ENCODE data around the gene BAMBI. TPM values are rescaled to one million over a fixed set of nuclear protein-coding genes. Genes with fewer than 3 reads are reported as not detected.

The BAMBI gene
- polyA plus RNA-seq, 1 donor from 2014 or later = 0.54 TPM

GRCh38 chr10:28686835-28687682, 9.7 kb downstream of the BAMBI start:
- H3F3A ChIP-seq (ENCODE audit: insufficient read depth, low read length, poor library complexity, severe bottlenecking) = no peaks in the 10 kb centered on the region
- no peak overlapping the region for H3K27ac ChIP-seq (ENCODE audit: low read length)
- no peak overlapping the region for H3K9ac ChIP-seq (ENCODE audit: low read length)
- peaks cover 11% of the 10 kb centered on the region for H3K27me3 ChIP-seq (ENCODE audit: insufficient read depth, low read depth, low read length)
- no peaks in the 10 kb centered on the region for H3K9me2 ChIP-seq (ENCODE audit: insufficient read depth, low read length)
- no peaks in the 10 kb centered on the region for H4K20me1 ChIP-seq (ENCODE audit: insufficient read depth)
- no peak for TF ChIP-seq POLR2AphosphoS5 (IDR thresholded peaks at IDR 0.05)
- no peak overlapping the region for H3K4me2 ChIP-seq (ENCODE audit: low read length)
- no peak overlapping the region for H3K4me3 ChIP-seq (ENCODE audit: low read length)
- H3K36me3 ChIP-seq (ENCODE audit: insufficient read depth, low read length) = no peaks in the 10 kb centered on the region
- no peaks in the 10 kb centered on the region for H3K9me3 ChIP-seq (ENCODE audit: low read length)
- H2AFZ ChIP-seq (ENCODE audit: low read depth, low read length) = no peak overlapping the region
- no peaks in the 10 kb centered on the region for H3K79me2 ChIP-seq (replicated peaks; ENCODE audit: insufficient read depth, low read length)

DNA sequence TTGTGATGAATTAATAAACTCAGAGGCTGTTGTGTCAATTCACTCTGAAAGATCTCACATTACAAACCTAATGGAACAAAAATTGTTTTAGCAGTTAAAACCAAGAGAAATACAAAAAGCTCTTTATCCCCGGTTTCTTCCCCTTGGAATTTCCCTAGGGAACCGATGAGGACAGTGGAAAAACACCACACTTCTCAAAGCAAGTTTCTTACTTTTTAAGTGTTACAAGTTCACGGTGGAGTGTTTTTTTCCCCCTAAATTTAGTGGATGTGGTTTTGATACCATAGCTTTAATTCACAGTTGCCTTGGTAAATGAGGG, 10.3 kb downstream of the BAMBI start:
- H3K36me3 ChIP-seq (ENCODE audit: insufficient read depth, low read length) = no peaks in the 10 kb centered on the region
- no peaks in the 10 kb centered on the region for H4K20me1 ChIP-seq (ENCODE audit: insufficient read depth)
- H3K9me2 ChIP-seq (ENCODE audit: insufficient read depth, low read length) = no peaks in the 10 kb centered on the region
- H3K4me2 ChIP-seq (ENCODE audit: low read length) = no peak overlapping the region
- H3K27me3 ChIP-seq (ENCODE audit: insufficient read depth, low read depth, low read length) = peaks cover 6% of the 10 kb centered on the region
- no peak overlapping the region for H3K4me3 ChIP-seq (ENCODE audit: low read length)
- no peaks in the 10 kb centered on the region for H3F3A ChIP-seq (ENCODE audit: insufficient read depth, low read length, poor library complexity, severe bottlenecking)
- TF ChIP-seq REST (IDR thresholded peaks at IDR 0.05; ENCODE audit: borderline replicate concordance) (no peak), MXI1 (conservative IDR thresholded peaks at IDR 0.05; ENCODE audit: poor library complexity, severe bottlenecking) (no peak), EP300 (conservative IDR thresholded peaks at IDR 0.05; ENCODE audit: poor library complexity, severe bottlenecking) (no peak), RAD21 (conservative IDR thresholded peaks at IDR 0.05) (no peak), SMC3 (conservative IDR thresholded peaks at IDR 0.05; ENCODE audit: poor library complexity) (no peak), TAF1 (IDR thresholded peaks at IDR 0.05; ENCODE audit: low read depth) (no peak), EZH2 (IDR thresholded peaks at IDR 0.05; ENCODE audit: borderline replicate concordance, insufficient read depth, low read length, poor library complexity, severe bottlenecking) (no peak), POLR2AphosphoS5 (IDR thresholded peaks at IDR 0.05) (no peak)
- TF ChIP-seq, protein P1, sequence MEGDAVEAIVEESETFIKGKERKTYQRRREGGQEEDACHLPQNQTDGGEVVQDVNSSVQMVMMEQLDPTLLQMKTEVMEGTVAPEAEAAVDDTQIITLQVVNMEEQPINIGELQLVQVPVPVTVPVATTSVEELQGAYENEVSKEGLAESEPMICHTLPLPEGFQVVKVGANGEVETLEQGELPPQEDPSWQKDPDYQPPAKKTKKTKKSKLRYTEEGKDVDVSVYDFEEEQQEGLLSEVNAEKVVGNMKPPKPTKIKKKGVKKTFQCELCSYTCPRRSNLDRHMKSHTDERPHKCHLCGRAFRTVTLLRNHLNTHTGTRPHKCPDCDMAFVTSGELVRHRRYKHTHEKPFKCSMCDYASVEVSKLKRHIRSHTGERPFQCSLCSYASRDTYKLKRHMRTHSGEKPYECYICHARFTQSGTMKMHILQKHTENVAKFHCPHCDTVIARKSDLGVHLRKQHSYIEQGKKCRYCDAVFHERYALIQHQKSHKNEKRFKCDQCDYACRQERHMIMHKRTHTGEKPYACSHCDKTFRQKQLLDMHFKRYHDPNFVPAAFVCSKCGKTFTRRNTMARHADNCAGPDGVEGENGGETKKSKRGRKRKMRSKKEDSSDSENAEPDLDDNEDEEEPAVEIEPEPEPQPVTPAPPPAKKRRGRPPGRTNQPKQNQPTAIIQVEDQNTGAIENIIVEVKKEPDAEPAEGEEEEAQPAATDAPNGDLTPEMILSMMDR (IDR thresholded peaks at IDR 0.05; ENCODE audit: poor library complexity, severe bottlenecking) = no peak
- H3K27ac ChIP-seq (ENCODE audit: low read length) = no peak overlapping the region
- no peaks in the 10 kb centered on the region for H3K9me3 ChIP-seq (ENCODE audit: low read length)
- no peak overlapping the region for H3K9ac ChIP-seq (ENCODE audit: low read length)
- H3K79me2 ChIP-seq (replicated peaks; ENCODE audit: insufficient read depth, low read length) = no peaks in the 10 kb centered on the region
- H2AFZ ChIP-seq (ENCODE audit: low read depth, low read length) = no peak overlapping the region
